ENCODE measurements around the gene CLK2. TPM values are rescaled to one million over a fixed set of nuclear protein-coding genes. Genes with fewer than 3 reads are reported as not detected.

CLK2 gene
- total and polyA plus RNA-seq, 9 of the 15 experiments (the other 6 are each of a cell fraction or from before 2014, with no cell fraction given): 13.5 to 81.4 (median 39.6) TPM

DNA sequence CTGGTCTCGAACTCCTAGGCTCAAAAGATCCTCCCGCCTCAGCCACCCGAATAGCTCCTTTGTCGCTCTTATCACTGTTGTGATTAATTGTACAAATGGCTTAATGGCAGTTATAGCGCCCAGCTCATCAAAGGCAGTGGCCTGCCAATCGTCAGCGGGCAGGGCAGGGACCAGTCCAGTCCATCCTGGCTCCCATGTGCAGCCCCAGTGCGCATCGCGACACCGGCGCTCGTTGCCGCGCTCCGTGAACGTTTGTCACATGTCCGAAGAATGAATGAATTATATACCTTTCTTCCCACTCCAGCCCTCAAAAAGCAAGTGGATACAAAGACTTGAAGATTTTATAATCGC, 46.4 kb downstream of the CLK2 start (continued):
- TF ChIP-seq MED1 (CRISPR knock-in tag; IDR thresholded peaks at IDR 0.05; ENCODE audit: borderline replicate concordance) (no peak), L3MBTL2 (IDR thresholded peaks at IDR 0.05) (peak; percentile 91), MXI1 (IDR thresholded peaks at IDR 0.05; ENCODE audit: low read depth, low read length) (no peak), ZNF24 (IDR thresholded peaks at IDR 0.05) (peak; percentile 93; the same call in 1 of the 2 replicates), ZNF644 (tag; IDR thresholded peaks at IDR 0.05; ENCODE audit: low read depth) (0 out of 2 replicates have a peak, but pooled peaks have one; percentile 32), ZNF717 (CRISPR knock-in tag; IDR thresholded peaks at IDR 0.05) (no peak), MAZ (CRISPR knock-in tag; conservative IDR thresholded peaks at IDR 0.05 in 1 of 2, IDR thresholded peaks at IDR 0.05 in 1 of 2) (peak in 1 of 2 experiments; percentile 36; a peak in 1 of 4 replicates), NR2F6 (CRISPR knock-in tag; IDR thresholded peaks at IDR 0.05) (0 out of 2 replicates have a peak, but pooled peaks have one; percentile 8), TARDBP (IDR thresholded peaks at IDR 0.05) (no peak), SMARCA5 (IDR thresholded peaks at IDR 0.05) (no peak; the same call in 1 of the 2 replicates), ZFP30 (CRISPR knock-in tag; IDR thresholded peaks at IDR 0.05; ENCODE audit: borderline replicate concordance) (no peak), CBX3 (IDR thresholded peaks at IDR 0.05; ENCODE audit: borderline replicate concordance in 1 of 2, low read length in 2 of 2) (peak in 1 of 2 experiments; percentile 44; a peak in 1 of 3 replicates), NUFIP1 (IDR thresholded peaks at IDR 0.05; ENCODE audit: partially characterized antibody) (no peak), ZNF143 (CRISPR knock-in tag; IDR thresholded peaks at IDR 0.05) (0 out of 2 replicates have a peak, but pooled peaks have one; percentile 41), ELF1 (tag; IDR thresholded peaks at IDR 0.05) (peak; percentile 47), KDM4B (IDR thresholded peaks at IDR 0.05; ENCODE audit: borderline replicate concordance in 2 of 2, low read depth in 1 of 2) (no peak), KDM1A (IDR thresholded peaks at IDR 0.05) (peak in 1 of 2 experiments; percentile 5; a peak in 1 of 4 replicates), CTBP1 (IDR thresholded peaks at IDR 0.05; ENCODE audit: borderline replicate concordance) (peak; percentile 50; the same call in 1 of the 2 replicates), SP1 (CRISPR knock-in tag; IDR thresholded peaks at IDR 0.05) (peak; percentile 79), HCFC1 (IDR thresholded peaks at IDR 0.05; ENCODE audit: low read depth, low read length) (0 out of 2 replicates have a peak, but pooled peaks have one; percentile 5), BHLHE40 (IDR thresholded peaks at IDR 0.05; ENCODE audit: low read length) (peak; percentile 17; the same call in 1 of the 2 replicates), HNRNPLL (IDR thresholded peaks at IDR 0.05; ENCODE audit: low read depth, low read length, poor library complexity, severe bottlenecking) (no peak), TAF9B (IDR thresholded peaks at IDR 0.05; ENCODE audit: partially characterized antibody) (peak; percentile 26), C11orf30 (IDR thresholded peaks at IDR 0.05; ENCODE audit: low read depth) (0 out of 2 replicates have a peak, but pooled peaks have one; percentile 4)
- TF ChIP-seq, protein P1, sequence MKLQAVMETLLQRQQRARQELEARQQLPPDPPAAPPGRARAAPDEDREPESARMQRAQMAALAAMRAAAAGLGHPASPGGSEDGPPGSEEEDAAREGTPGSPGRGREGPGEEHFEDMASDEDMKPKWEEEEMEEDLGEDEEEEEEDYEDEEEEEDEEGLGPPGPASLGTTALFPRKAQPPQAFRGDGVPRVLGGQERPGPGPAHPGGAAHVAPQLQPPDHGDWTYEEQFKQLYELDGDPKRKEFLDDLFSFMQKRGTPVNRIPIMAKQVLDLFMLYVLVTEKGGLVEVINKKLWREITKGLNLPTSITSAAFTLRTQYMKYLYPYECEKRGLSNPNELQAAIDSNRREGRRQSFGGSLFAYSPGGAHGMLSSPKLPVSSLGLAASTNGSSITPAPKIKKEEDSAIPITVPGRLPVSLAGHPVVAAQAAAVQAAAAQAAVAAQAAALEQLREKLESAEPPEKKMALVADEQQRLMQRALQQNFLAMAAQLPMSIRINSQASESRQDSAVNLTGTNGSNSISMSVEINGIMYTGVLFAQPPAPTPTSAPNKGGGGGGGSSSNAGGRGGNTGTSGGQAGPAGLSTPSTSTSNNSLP (IDR thresholded peaks at IDR 0.05; ENCODE audit: borderline replicate concordance, low read depth, low read length): no peak
- TF ChIP-seq, protein P2, sequence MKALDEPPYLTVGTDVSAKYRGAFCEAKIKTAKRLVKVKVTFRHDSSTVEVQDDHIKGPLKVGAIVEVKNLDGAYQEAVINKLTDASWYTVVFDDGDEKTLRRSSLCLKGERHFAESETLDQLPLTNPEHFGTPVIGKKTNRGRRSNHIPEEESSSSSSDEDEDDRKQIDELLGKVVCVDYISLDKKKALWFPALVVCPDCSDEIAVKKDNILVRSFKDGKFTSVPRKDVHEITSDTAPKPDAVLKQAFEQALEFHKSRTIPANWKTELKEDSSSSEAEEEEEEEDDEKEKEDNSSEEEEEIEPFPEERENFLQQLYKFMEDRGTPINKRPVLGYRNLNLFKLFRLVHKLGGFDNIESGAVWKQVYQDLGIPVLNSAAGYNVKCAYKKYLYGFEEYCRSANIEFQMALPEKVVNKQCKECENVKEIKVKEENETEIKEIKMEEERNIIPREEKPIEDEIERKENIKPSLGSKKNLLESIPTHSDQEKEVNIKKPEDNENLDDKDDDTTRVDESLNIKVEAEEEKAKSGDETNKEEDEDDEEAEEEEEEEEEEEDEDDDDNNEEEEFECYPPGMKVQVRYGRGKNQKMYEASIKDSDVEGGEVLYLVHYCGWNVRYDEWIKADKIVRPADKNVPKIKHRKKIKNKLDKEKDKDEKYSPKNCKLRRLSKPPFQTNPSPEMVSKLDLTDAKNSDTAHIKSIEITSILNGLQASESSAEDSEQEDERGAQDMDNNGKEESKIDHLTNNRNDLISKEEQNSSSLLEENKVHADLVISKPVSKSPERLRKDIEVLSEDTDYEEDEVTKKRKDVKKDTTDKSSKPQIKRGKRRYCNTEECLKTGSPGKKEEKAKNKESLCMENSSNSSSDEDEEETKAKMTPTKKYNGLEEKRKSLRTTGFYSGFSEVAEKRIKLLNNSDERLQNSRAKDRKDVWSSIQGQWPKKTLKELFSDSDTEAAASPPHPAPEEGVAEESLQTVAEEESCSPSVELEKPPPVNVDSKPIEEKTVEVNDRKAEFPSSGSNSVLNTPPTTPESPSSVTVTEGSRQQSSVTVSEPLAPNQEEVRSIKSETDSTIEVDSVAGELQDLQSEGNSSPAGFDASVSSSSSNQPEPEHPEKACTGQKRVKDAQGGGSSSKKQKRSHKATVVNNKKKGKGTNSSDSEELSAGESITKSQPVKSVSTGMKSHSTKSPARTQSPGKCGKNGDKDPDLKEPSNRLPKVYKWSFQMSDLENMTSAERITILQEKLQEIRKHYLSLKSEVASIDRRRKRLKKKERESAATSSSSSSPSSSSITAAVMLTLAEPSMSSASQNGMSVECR (CRISPR knock-in tag; IDR thresholded peaks at IDR 0.05): 0 out of 2 replicates have a peak, but pooled peaks have one; percentile 42
